H1 (cell line): ENCODE data around the gene PIP5K1B. TPM values are rescaled to one million over a fixed set of nuclear protein-coding genes. Genes with fewer than 3 reads are reported as not detected.
A peak's percentile ranks its signal among the peaks of the same experiment; 100 is the strongest.

ENCODE experiments used
- BACH1 ChIP-seq: IDR thresholded peaks from 2 replicates; pipeline ENCODE4 v1.6.1; 2012; ENCODE audit warnings: low read length, improper control_type of control experiment
- BCL11A ChIP-seq, 2 experiments: IDR thresholded peaks; one replicate each; pipeline ENCODE4 v1.6.1; 2011; ENCODE audit warnings: low read depth in 2 of 2, low read length in 2 of 2, mild to moderate bottlenecking in 2 of 2
- BRCA1 ChIP-seq: IDR thresholded peaks from 2 replicates; pipeline ENCODE4 v1.6.1; 2012; ENCODE audit warnings: low read depth, low read length, improper control_type of control experiment
- CBX5 ChIP-seq: fragments of 300-800, 300-1000 bp; sonication (generic); IDR thresholded peaks from 2 replicates; pipeline ENCODE4 v1.7.1; 2016; ENCODE audit warnings: antibody characterized with exemption, low read length, low read depth
- CEBPB ChIP-seq: IDR thresholded peaks from 2 replicates; pipeline ENCODE4 v1.6.1; 2012; ENCODE audit warnings: low read depth, low read length
- CREB1 ChIP-seq: IDR thresholded peaks from 2 replicates; pipeline ENCODE4 v1.6.1; 2012; ENCODE audit warnings: inconsistent platforms
- EP300 ChIP-seq, 2 experiments: IDR thresholded peaks; 1 replicate in 1 of 2; 2 replicates in 1 of 2; pipeline ENCODE4 v1.6.1; 2011 to 2012; ENCODE audit warnings: low read depth in 2 of 2, low read length in 2 of 2, mild to moderate bottlenecking in 2 of 2, borderline replicate concordance in 1 of 2, inconsistent platforms in 1 of 2, moderate library complexity in 1 of 2
- EZH2 ChIP-seq: fragments of 200-600 bp; sonication (generic); IDR thresholded peaks from 2 replicates; pipeline ENCODE4 v1.7.1; 2012; ENCODE audit warnings: low read depth, mild to moderate bottlenecking, moderate library complexity, low read length, inconsistent platforms; ENCODE audit not compliant: severe bottlenecking
- GABPA ChIP-seq: IDR thresholded peaks from 2 replicates; pipeline ENCODE4 v1.6.1; 2011; ENCODE audit warnings: mild to moderate bottlenecking, low read length, moderate library complexity, borderline replicate concordance; ENCODE audit not compliant: insufficient read depth
- HDAC2 ChIP-seq, 2 experiments: fragments of 300-600 bp in 1 of 2; sonication (generic) in 1 of 2; IDR thresholded peaks; 2 replicates each; pipeline ENCODE4 v1.6.1; 2011 to 2012; ENCODE audit warnings: low read depth in 2 of 2, low read length in 2 of 2, mild to moderate bottlenecking in 2 of 2, moderate library complexity in 2 of 2, borderline replicate concordance in 1 of 2, inconsistent platforms in 1 of 2
- JUN ChIP-seq: IDR thresholded peaks from 2 replicates; pipeline ENCODE4 v1.6.1; 2011; ENCODE audit warnings: low read depth, mild to moderate bottlenecking, improper control_type of control experiment, low read length
- KDM4A ChIP-seq: IDR thresholded peaks from one replicate; pipeline ENCODE4 v1.7.1; 2012; ENCODE audit warnings: low read depth, mild to moderate bottlenecking, moderate library complexity, low read length, inconsistent platforms; ENCODE audit not compliant: severe bottlenecking
- POLR2AphosphoS5 ChIP-seq: IDR thresholded peaks from 2 replicates; pipeline ENCODE4 v1.6.1; 2011; ENCODE audit warnings: low read depth, low read length
- RBBP5 ChIP-seq: IDR thresholded peaks from 2 replicates; pipeline ENCODE4 v1.7.1; 2012; ENCODE audit warnings: low read depth, mild to moderate bottlenecking, inconsistent platforms, low read length, moderate library complexity, borderline replicate concordance
- RFX5 ChIP-seq: IDR thresholded peaks from 2 replicates; pipeline ENCODE4 v1.6.1; 2011; ENCODE audit warnings: low read depth, low read length, improper control_type of control experiment, borderline replicate concordance
- RXRA ChIP-seq: IDR thresholded peaks from 2 replicates; pipeline ENCODE4 v1.6.1; 2011; ENCODE audit warnings: low read depth, mild to moderate bottlenecking, low read length, moderate library complexity; ENCODE audit not compliant: insufficient read depth
- SAP30 ChIP-seq: fragments of 300-600 bp; sonication (generic); IDR thresholded peaks from 2 replicates; pipeline ENCODE4 v1.7.1; 2012; ENCODE audit warnings: low read length, moderate library complexity, mild to moderate bottlenecking, inconsistent platforms; ENCODE audit not compliant: insufficient read depth, insufficient replicate concordance
- SIX5 ChIP-seq: IDR thresholded peaks from 2 replicates; pipeline ENCODE4 v1.6.1; 2011; ENCODE audit warnings: mild to moderate bottlenecking, low read depth, low read length
- TAF1 ChIP-seq: IDR thresholded peaks from 2 replicates; pipeline ENCODE4 v1.6.1; 2011; ENCODE audit warnings: mild to moderate bottlenecking, low read depth, low read length
- TCF12 ChIP-seq: IDR thresholded peaks from 2 replicates; pipeline ENCODE4 v1.6.1; 2011; ENCODE audit warnings: low read depth, mild to moderate bottlenecking, low read length
- YY1 ChIP-seq: IDR thresholded peaks from 2 replicates; pipeline ENCODE4 v1.6.1; 2011; ENCODE audit warnings: low read depth, mild to moderate bottlenecking, low read length
- ZNF274 ChIP-seq: IDR thresholded peaks from 2 replicates; pipeline ENCODE4 v1.7.0; 2012; ENCODE audit warnings: low read length, borderline replicate concordance; ENCODE audit errors: extremely low read depth
- polyA plus RNA-seq, 7 experiments: library from polyadenylated mRNA; depleted of rRNA in 3 of 7; stranded (reverse) in 5 of 7; unstranded in 2 of 7; fragments of >200 nt in 5 of 7; fragments of 200-250 nt in 2 of 7; gene quantifications; 1 replicate in 5 of 7; 2 replicates in 1 of 7; 4 replicates in 1 of 7; pipeline versions ENCODE4 v1.2.1 to v1.2.3, GENCODE V29; 2011 to 2013; ENCODE audit warnings: missing spikeins in 2 of 7, mixed read lengths in 2 of 7
- total RNA-seq: library from RNA; stranded (reverse); fragmentation: NEBNext Ultra II Directional; extraction: Animal tissue kit (Norgen Biotek cat#: 25700); gene quantifications from 2 replicates; pipeline ENCODE4 v1.2.1, GENCODE V29; 2021
- TF ChIP-seq, protein P1 (sequence below): IDR thresholded peaks from 2 replicates; pipeline ENCODE4 v1.6.1; 2011; ENCODE audit warnings: low read depth, mild to moderate bottlenecking, low read length; ENCODE audit not compliant: insufficient read depth

The PIP5K1B gene
- total and polyA plus RNA-seq, 2 of the 8 experiments (the other 6 are each of a cell fraction or from before 2014, with no cell fraction given), result 4.7 to 7.7 TPM

DNA sequence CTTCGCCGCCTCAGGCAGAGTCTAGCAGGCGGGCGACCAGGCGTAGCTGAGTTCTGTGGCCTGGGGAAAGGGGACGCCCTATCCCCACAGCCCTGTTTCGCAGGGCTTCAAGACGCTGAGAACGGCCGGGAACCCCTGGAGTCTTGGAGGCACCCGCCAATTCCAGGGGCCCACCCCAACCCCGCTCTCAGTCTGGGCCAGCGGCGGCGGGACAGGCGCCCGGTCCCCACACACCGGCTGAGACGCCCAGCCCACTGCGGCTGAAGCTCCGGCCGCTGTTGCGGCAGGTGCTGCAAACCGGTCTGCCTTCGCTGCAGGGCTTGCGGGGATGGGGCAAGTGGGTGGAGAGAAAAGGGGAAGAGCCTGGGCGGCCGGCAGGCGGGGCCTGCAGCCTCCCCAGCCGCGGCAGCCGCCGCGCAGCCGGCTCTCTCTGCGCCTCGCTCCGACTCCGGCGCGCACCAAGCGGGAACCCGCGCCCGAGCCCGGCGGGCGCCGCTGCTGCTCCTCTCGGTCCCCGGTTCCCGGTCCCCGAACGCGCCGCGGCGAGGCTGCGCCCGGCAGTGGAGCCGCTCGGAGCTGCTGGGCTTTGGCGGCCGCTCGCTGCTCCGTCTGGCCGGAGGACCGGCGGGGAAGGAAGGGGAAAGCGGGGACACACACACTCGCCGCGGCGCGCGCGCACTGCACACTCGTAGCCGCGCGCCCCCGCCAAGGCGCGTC lies at the start of gene PIP5K1B (continued):
- TF ChIP-seq EP300 (IDR thresholded peaks at IDR 0.05; ENCODE audit: borderline replicate concordance in 1 of 2, low read depth in 2 of 2, low read length in 2 of 2), result no peak
- no peak for TF ChIP-seq BCL11A (IDR thresholded peaks at IDR 0.05; ENCODE audit: low read depth in 2 of 2, low read length in 2 of 2)
- TF ChIP-seq POLR2AphosphoS5, result no peak
- TF ChIP-seq SAP30, result no peak
- no peak for TF ChIP-seq GABPA
- TF ChIP-seq YY1, result no peak
- TF ChIP-seq KDM4A, result peak; percentile 65
- no peak for TF ChIP-seq CEBPB
- no peak for TF ChIP-seq BACH1
- TF ChIP-seq TCF12, result no peak
- no peak for TF ChIP-seq ZNF274
- TF ChIP-seq, protein P1, sequence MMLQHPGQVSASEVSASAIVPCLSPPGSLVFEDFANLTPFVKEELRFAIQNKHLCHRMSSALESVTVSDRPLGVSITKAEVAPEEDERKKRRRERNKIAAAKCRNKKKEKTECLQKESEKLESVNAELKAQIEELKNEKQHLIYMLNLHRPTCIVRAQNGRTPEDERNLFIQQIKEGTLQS, result no peak
- peak; percentile 46 for TF ChIP-seq RBBP5
- TF ChIP-seq CBX5, result no peak
- no peak for TF ChIP-seq SIX5
- TF ChIP-seq EZH2, result peak; percentile 34
- TF ChIP-seq CREB1, result no peak
- peak; percentile 64 for TF ChIP-seq TAF1
- no peak for TF ChIP-seq JUN
- no peak for TF ChIP-seq BRCA1
- TF ChIP-seq HDAC2 (IDR thresholded peaks at IDR 0.05; ENCODE audit: borderline replicate concordance in 1 of 2, low read depth in 2 of 2, low read length in 2 of 2), result 0 out of 4 replicates have a peak, but pooled peaks of 1 of the 2 experiments have one; percentile 42
- no peak for TF ChIP-seq RFX5
- TF ChIP-seq RXRA, result no peak
